Chondrocyte (in vitro differentiated cells): ENCODE results near the gene ARSB. TPM values are rescaled to one million over a fixed set of nuclear protein-coding genes. Genes with fewer than 3 reads are reported as not detected.

Source experiments
- DNase-seq: peaks from one replicate; pipeline ENCODE4 v3.0.0; 2021; ENCODE audit warnings: mixed read lengths, low spot score
- H3K27ac Mint-ChIP-seq: one replicate; pipeline ENCODE4 v1.8.0; 2021; ENCODE audit warnings: mild to moderate bottlenecking, moderate library complexity, mixed read lengths; ENCODE audit not compliant: unreplicated experiment
- H3K27me3 Mint-ChIP-seq: 2 replicates; pipeline ENCODE4 v1.8.0; 2021; ENCODE audit warnings: low read depth, mixed read lengths
- H3K36me3 Mint-ChIP-seq: 2 replicates; pipeline ENCODE4 v1.8.0; 2021; ENCODE audit warnings: low read depth, mixed read lengths
- H3K4me1 Mint-ChIP-seq: 2 replicates; pipeline ENCODE4 v1.8.0; 2021; ENCODE audit warnings: low read depth, mild to moderate bottlenecking, mixed read lengths
- H3K4me3 Mint-ChIP-seq: one replicate; pipeline ENCODE4 v1.8.0; 2021; ENCODE audit warnings: mild to moderate bottlenecking, moderate library complexity, mixed read lengths; ENCODE audit not compliant: unreplicated experiment
- H3K9me3 Mint-ChIP-seq: 2 replicates; pipeline ENCODE4 v1.8.0; 2021; ENCODE audit warnings: low read depth, mixed read lengths
- total RNA-seq: library from RNA; stranded (reverse); gene quantifications from 3 replicates; pipeline ENCODE4 v1.2.1, GENCODE V29; 2021
- TF ChIP-seq, protein P1 (sequence below): fragments of 200-600 bp; sonication (generic); IDR thresholded peaks from 2 replicates; pipeline ENCODE4 v1.5.0; 2021; ENCODE audit warnings: antibody characterized with exemption, mild to moderate bottlenecking, moderate library complexity

The ARSB gene
- total RNA-seq, 1 donor from 2014 or later = 45.1 TPM

DNA sequence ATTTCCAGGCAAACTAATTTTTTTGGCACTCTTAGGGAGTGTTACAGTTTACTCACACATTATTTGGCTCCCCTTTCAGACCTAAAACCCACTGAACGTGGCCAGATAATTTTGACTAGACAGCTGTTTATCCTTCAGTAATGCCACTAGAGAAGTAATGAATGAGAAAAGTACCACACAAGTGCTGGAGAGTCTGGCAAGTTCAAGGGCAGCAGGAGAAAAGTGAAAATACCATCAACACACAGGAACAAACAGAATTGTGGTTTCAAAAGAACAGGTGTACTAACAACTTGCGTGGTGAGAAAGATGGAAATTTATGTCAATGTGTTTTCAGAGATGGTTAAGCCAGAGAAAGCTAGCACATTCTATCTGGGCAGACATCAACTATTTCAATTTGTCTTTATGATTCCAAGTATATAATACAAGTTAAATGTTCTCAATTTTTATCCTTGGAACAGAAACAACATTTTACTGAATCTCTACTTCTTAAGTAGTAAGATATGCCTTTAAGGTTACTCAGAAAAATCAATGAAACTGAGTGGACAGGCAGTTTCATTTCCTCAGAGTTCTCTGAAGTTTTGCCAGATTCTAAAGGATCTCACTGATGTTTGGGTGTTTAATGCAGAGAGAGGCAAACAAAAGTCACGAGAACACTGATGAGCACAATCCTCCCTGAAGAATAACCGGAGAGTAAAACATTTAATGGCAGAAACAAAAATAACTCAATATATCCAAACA, 91.0 kb downstream of the ARSB start:
- Mint-ChIP-seq H3K27ac (no peak overlapping the region), H3K9me3 (peaks cover 6% of the 10 kb centered on the region), H3K27me3 (no peaks in the 10 kb centered on the region), H3K4me3 (no peak overlapping the region), H3K4me1 (peaks cover 25% of the 10 kb centered on the region), H3K36me3 (peaks cover 3% of the 10 kb centered on the region)
- no peak for DNase-seq
- TF ChIP-seq, protein P1, sequence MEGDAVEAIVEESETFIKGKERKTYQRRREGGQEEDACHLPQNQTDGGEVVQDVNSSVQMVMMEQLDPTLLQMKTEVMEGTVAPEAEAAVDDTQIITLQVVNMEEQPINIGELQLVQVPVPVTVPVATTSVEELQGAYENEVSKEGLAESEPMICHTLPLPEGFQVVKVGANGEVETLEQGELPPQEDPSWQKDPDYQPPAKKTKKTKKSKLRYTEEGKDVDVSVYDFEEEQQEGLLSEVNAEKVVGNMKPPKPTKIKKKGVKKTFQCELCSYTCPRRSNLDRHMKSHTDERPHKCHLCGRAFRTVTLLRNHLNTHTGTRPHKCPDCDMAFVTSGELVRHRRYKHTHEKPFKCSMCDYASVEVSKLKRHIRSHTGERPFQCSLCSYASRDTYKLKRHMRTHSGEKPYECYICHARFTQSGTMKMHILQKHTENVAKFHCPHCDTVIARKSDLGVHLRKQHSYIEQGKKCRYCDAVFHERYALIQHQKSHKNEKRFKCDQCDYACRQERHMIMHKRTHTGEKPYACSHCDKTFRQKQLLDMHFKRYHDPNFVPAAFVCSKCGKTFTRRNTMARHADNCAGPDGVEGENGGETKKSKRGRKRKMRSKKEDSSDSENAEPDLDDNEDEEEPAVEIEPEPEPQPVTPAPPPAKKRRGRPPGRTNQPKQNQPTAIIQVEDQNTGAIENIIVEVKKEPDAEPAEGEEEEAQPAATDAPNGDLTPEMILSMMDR = no peak

DNA sequence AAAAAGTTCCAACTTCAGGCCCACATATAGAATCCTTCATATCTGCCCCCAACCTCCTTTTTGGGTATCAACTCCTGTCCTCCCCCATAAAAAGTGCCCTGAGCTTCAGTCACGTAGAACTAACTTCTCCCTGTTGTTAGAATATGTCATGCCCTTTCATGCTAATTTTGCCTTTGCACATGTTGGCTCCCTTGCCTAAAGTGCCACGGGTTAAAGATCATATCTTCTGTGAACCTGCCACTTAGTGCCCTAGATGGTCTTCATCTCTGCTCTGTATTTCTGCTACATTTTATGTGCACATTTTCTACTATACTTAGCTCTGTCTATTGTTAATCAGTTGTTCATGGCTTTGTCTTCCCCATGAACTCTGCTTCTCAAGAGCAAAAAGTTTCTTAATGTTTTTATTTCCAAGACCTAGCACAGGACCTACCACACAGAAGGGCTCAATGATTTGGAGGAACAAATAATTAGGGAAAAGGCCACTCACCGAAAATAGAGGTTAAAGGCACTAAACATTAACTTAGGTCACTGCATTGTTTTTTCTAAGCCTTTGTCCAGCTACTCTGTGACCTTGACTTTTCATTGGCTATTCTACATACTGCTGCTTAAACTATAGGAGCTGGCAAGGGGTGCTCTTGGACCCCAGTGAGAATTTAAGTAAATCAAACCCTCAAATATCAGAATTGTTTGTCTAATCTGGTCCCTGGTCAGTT, 94.3 kb downstream of the ARSB start:
- Mint-ChIP-seq H3K9me3 (peaks cover 3% of the 10 kb centered on the region), H3K36me3 (no peaks in the 10 kb centered on the region), H3K4me1 (peaks cover 36% of the 10 kb centered on the region), H3K27ac (peak overlapping the region; percentile 38), H3K4me3 (no peak overlapping the region), H3K27me3 (no peaks in the 10 kb centered on the region)
- TF ChIP-seq, protein P1 = no peak
- DNase-seq = no peak

DNA sequence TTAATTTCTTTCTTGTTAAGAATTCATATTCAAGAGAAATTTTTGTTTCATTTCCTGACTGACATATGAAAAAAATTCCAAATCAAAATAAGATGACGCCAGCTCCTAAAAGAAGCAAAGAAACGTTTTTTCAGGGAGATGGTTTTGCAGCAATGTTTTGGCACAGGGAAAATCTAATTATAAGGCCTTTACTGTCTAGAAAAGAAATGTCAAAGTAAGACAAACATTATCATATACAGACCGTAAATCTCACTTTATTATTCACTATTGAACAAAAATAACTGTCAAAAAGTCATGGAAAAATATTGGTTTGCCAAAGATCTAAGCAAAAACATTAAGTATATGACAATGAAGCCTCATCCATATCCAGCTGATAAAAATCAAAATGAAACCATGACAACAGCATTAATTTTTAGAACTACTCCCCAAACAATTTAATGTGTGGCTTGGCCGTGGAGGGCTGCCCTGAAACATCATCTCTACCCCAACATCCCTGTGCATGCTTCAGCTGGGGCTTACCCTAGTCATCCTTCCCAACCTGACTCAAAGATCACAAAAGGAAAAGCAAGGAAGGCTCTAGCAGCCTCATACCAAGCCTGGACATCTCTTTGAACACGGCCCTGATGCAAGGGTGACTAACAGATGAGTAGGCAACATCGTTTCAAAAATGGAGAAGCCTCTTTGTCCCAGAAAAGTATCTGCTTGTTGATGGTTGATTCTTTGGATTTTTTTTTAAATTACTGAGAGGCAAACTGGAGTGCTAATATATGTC, 95.6 kb downstream of the ARSB start:
- Mint-ChIP-seq H3K4me3 (no peak overlapping the region), H3K4me1 (peaks cover 32% of the 10 kb centered on the region), H3K36me3 (no peaks in the 10 kb centered on the region), H3K27me3 (no peaks in the 10 kb centered on the region), H3K27ac (peak overlapping the region; percentile 68), H3K9me3 (peaks cover 3% of the 10 kb centered on the region)
- TF ChIP-seq, protein P1 = no peak
- DNase-seq = no peak

DNA sequence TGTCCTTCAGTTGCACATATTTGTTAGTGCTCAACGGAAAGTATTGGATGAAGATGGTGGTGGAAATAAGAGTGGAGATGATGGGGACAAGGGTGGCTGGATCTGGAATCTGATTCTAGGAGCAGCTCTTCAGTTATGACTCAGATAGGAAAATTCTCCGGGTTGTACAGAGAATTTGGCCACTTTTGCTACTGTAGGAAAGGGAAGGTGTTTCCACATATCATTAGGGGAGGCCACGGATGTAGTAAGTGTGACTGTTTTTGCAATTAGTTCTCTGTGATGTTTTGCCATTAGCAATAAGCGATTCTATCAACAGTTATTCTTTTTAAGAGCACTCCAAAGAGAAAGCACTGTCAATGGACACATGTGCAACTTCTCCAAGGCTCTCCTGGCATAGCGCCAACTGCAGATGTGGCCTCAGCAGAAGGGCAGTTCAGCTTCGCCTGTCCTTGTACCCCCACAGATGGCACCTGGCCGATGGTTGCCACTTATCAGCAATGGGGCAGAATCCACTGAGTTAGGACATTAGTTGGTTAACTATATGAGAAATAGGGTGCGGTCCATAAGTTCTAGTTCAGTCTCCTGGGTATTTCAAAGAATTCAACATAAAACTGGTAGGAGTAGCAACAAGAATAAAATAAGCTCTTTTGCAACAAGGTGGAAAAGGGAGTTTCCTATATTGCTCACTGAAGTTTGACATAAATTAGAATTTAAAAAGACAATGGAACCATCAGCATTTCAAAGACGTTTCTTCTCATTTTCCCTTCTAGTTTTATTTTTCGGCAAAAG, 96.3 kb downstream of the ARSB start:
- Mint-ChIP-seq H3K4me3 (no peak overlapping the region), H3K36me3 (no peaks in the 10 kb centered on the region), H3K27me3 (no peaks in the 10 kb centered on the region), H3K9me3 (peaks cover 3% of the 10 kb centered on the region), H3K27ac (peak overlapping the region; percentile 68), H3K4me1 (peaks cover 32% of the 10 kb centered on the region)
- TF ChIP-seq, protein P1 = no peak
- DNase-seq = no peak
